GM18505 (cell line): Measurements from ENCODE around the gene FAM53C.
"Not testable (repeated sequence)": the region's sequence is repeated elsewhere in the genome, so short reads cannot be mapped to it uniquely, and the experiment has no call there.

Experiments used
- ATAC-seq: cut with Tn5 transposase; IDR thresholded peaks from one replicate; pipeline ENCODE4 v1.9.1; 2021; ENCODE audit not compliant: unreplicated experiment
- POLR2A ChIP-seq: IDR thresholded peaks from 4 replicates; pipeline ENCODE4 v1.6.1; 2011; ENCODE audit warnings: borderline replicate concordance; ENCODE audit not compliant: insufficient read depth, insufficient read length; ENCODE audit errors: extremely low read depth

FAM53C gene

GRCh38 chr5:138354926-138355378 is 16.9 kb downstream of the FAM53C start:
- no peak for TF ChIP-seq POLR2A
- ATAC-seq, result no peak

DNA sequence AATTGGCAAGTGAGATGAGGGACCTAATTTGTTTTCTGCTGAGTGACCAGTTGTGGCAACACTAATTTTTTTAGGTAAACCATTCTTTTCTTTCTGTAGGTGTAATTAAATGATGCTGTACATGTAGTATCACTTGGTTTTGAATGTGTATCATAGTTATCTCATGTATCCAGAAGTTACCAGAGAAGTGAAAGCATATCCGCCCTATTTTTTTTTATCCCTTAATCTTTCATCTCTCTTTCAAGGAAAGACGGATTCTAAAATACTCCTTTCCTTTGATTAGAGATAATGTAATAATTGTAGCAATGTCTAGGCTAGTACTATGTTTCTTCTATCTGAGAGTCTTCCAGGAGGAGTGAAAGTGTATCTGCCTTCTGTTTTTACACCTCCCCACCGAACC is 21.6 kb downstream of the FAM53C start:
- TF ChIP-seq POLR2A, result no peak
- no peak for ATAC-seq

DNA sequence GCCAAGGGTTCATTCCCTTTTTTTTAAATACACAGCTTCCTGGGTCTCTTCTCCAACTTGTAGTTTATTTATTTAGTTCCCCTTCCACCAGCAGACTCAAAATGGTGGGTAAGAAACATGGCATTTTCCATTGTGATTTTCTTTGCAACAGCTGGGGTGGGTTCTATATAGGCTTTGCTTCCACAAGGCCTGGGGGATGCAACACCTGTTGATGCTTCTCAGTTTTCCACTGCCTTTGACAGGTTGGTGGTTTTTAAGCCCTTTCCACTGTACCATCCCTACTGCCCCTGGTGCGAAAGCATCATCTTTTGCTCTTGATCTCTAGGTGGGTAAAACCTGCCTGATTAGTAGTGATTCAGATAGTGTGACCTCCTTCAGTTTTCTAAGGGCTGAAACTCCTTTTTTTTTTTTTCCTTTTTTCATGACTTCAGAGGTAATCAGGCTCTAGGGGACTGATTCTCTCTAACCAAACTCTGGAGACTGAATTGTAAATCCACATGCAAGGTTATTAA is 22.9 kb downstream of the FAM53C start:
- ATAC-seq, result no peak
- TF ChIP-seq POLR2A, result no peak

DNA sequence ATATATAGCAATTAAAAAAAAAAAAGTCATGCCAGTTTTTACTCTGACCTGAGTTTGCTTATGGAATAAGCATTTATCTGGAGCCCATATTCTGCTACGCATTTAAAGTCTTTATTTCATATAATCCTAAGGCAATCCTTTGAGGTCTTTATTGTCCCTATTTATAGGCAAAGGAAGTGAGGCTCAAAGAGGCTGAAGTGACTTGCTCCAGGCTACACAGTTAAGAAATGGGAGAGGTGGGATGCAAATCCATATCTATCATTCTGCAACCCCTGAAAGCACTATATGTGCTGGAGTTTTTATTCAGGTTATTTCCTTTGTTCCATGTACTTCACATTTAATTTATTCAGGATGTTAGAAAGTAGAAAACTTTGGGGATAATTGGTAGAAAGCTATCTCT is 26.5 kb downstream of the FAM53C start:
- ATAC-seq, result no peak
- no peak for TF ChIP-seq POLR2A

- no peak for ATAC-seq
Measured at GRCh38 chr5:138366632-138367382, 28.7 kb downstream of the FAM53C start.

DNA sequence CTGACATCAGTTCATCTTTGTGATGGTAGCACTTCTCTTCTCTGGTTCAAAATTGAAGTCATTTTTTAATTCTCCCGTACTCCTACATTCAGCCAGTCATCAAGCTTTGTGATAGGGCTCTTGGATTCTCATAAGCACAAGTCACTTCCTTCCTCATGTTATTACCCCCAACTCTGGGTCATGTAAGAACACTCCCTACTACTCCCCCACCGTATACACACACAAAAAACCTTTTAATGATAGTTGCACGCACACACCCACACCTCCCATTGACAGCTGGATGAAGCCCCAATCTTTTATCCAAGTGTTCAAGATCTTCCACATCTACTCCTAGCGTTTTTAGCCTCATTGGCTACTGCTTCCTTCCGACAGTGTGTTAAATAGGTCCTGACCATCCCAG is 31.2 kb downstream of the FAM53C start:
- TF ChIP-seq POLR2A, result no peak
- no peak for ATAC-seq

More at GRCh38 chr5:138366632-138367382, 28.7 kb downstream of the FAM53C start:
- TF ChIP-seq POLR2A, result no peak

DNA sequence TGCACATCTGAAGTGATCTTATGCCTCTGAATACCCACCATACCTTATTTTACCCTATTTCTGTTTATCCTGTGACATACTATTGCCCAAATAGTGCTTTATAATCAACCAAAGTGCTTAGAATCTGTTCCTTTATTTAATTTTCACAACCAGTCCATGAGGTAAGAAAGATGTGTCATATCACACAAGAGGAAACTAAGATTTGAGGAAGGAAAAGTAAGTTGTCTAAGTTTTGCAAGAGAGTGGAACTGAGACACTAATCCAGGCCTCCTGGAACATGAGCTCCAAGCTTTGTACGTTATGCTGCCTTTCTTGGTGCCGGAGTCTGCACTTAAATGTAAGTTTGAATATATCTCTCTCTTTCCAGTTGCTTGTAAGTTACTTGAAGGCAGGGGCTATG is 31.6 kb downstream of the FAM53C start:
- no peak for TF ChIP-seq POLR2A
- ATAC-seq, result no peak

DNA sequence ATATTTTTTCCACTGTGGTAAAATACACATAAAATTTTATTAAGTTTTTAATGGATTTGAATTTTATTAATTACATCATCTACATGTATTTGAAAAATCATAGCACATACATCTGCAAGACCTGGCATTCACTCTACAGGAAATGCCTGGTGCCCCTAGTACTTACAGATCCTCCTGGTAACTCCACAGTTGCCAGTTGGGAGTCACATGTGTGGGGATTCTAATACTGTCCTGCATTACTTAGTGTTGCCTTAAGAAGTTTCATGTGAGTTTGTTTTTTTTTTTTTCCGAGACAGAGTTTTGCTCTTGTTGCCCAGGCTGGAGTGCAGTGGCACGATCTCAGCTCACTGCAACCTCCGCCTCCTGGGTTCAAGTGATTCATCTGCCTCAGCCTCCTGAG is 32.5 kb downstream of the FAM53C start:
- ATAC-seq, result no peak
- no peak for TF ChIP-seq POLR2A

GRCh38 chr5:138371454-138371853 is 33.4 kb downstream of the FAM53C start:
- no peak for ATAC-seq
- no peak for TF ChIP-seq POLR2A

- no peak for ATAC-seq
- TF ChIP-seq POLR2A, result no peak
Measured at GRCh38 chr5:138372225-138372624, 34.2 kb downstream of the FAM53C start.

- ATAC-seq, result no peak
- no peak for TF ChIP-seq POLR2A
Measured at GRCh38 chr5:138372653-138373052, 34.6 kb downstream of the FAM53C start.

- no peak for TF ChIP-seq POLR2A
- ATAC-seq, result no peak
Measured at GRCh38 chr5:138382347-138382746, 44.3 kb downstream of the FAM53C start.

DNA sequence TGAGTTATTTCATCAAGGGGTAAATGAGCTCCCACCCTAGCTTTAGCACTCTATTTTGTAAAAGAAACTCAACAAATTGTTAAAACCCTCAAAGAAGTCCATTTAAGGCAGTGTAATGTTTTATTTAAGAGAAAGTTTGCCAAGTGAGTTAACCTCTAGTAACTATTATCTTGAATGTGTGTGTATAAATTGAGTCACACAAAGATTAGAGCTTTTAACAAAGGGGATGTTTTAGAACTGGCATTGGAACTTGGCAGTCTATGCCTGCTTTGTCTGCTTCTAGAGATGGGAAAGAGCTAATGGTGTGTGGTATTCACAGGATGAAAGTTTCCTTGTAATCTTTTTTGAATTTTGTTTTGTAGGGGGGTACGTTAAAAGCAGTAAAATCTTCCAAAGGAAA is 47.6 kb downstream of the FAM53C start:
- ATAC-seq, result no peak
- no peak for TF ChIP-seq POLR2A

DNA sequence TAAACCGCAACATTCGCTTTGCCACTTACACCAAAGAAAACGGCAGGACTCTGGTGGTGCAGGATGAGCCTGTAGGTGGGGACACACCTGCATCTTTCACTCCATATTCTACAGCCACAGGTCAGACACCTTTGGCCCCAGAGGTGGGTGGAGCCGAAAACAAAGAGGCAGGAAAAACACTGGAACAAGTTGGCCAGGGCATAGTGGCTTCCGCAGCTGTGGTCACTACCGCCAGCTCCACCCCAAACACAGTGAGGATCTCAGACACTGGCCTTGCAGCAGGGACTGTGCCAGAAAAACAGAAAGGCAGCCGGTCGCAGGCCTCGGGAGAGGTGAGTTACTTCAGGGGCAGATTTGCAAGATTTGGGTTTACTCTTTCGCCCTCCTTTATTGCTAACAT is 48.2 kb downstream of the FAM53C start:
- no peak for TF ChIP-seq POLR2A

GRCh38 chr5:138389332-138389731 is 51.3 kb downstream of the FAM53C start:
- no peak for ATAC-seq
- TF ChIP-seq POLR2A, result no peak

More for the DNA sequence above, 48.2 kb downstream of the FAM53C start:
- no peak for ATAC-seq

DNA sequence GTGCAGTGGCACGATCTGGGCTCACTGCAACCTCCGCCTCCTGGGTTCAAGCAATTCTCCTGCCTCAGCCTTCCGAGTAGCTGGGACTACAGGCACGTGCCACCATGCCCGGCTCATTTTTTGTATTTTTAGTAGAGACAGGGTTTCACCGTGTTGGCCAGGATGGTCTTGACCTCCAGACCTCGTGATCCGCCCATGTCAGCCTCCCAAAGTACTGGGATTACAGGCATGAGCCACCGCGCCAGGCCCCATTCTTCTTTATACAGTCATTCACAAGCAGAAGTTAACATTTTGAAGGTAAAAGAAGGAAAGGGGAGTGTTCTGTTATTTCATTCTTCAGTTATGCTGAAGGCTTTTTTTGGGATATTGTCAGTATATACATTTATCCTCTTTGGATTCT is 51.8 kb downstream of the FAM53C start:
- ATAC-seq, result not testable (repeated sequence)
